GM12891 (cell line): ENCODE measurements around the gene SLC8B1.

Experiments
- POLR2A ChIP-seq: IDR thresholded peaks from 2 replicates; pipeline ENCODE4 v1.6.1; 2011; ENCODE audit warnings: low read depth, low read length, control low read depth
- POLR2AphosphoS5 ChIP-seq: IDR thresholded peaks from 2 replicates; pipeline ENCODE4 v1.6.1; 2011; ENCODE audit warnings: low read depth, low read length, control low read depth

- TF ChIP-seq POLR2A (no peak), POLR2AphosphoS5 (no peak)
Observed at GRCh38 chr12:113287146-113287898, 47.6 kb downstream of the SLC8B1 start.
